Subcutaneous abdominal adipose tissue (tissue), 5 donors: Measurements from ENCODE around the gene ARHGAP19.

Source experiments
- H3K27ac ChIP-seq: one replicate; pipeline ENCODE4 v1.7.0; 2013; ENCODE audit warnings: low read depth, mild to moderate bottlenecking, inconsistent platforms, low read length, moderate library complexity
- H3K27me3 ChIP-seq, 5 donors: one replicate each; pipeline ENCODE4 v1.7.0; 2013; ENCODE audit warnings: low read length in 5 of 5, inconsistent platforms in 1 of 5; ENCODE audit not compliant: control insufficient read depth in 5 of 5, insufficient read depth in 4 of 5
- H3K36me3 ChIP-seq, 5 donors: one replicate each; pipeline ENCODE4 v1.7.0; 2013; ENCODE audit warnings: low read length in 5 of 5; ENCODE audit not compliant: control insufficient read depth in 5 of 5, insufficient read depth in 5 of 5
- H3K4me1 ChIP-seq, 5 donors: one replicate each; pipeline ENCODE4 v1.7.0; 2013; ENCODE audit warnings: low read length in 5 of 5, mild to moderate bottlenecking in 3 of 5, moderate library complexity in 1 of 5; ENCODE audit not compliant: control insufficient read depth in 5 of 5, insufficient read depth in 5 of 5
- H3K4me3 ChIP-seq, 5 donors: one replicate each; pipeline ENCODE4 v1.7.0; 2013; ENCODE audit warnings: low read length in 5 of 5, low read depth in 1 of 5
- H3K9ac ChIP-seq, 5 donors: one replicate each; pipeline ENCODE4 v1.7.0; 2013; ENCODE audit warnings: low read length in 5 of 5, mild to moderate bottlenecking in 4 of 5, moderate library complexity in 3 of 5
- H3K9me3 ChIP-seq, 5 donors: one replicate each; pipeline ENCODE4 v1.7.0; 2013; ENCODE audit warnings: low read length in 5 of 5; ENCODE audit not compliant: control insufficient read depth in 5 of 5
- donor health status: healthy.
- donor health status: healthy.
- donor health status: healthy.
- donor health status: healthy.
- donor health status: healthy.

Gene ARHGAP19

DNA sequence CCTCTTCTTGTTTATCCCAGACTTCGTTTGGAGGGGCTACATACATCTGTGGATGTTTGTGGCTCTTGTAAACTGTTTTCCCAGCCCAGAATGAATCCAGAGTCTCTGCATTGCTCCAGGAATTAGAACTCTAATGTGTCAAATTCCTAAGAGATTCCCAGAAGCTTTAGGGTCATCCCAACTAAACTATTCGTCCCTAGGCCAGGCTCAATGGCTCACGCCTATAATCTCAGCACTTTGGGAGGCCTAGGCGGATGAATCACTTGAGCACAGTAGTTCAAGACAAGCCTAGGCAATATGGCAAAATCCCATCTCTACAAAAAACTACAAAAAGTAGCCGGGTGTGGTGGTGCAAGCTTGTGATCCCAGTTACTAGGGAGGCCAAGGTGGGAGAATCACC is 28.5 kb downstream of the ARHGAP19 start:
- no peak overlapping the region for H3K9ac ChIP-seq
- H3K4me1 ChIP-seq: no peaks in the 10 kb centered on the region
- H3K36me3 ChIP-seq: peaks cover 0 to 15% (median 4%) of the 10 kb centered on the region in 5 donors
- H3K27ac ChIP-seq: no peak overlapping the region
- no peaks in the 10 kb centered on the region for H3K9me3 ChIP-seq
- H3K4me3 ChIP-seq: no peak overlapping the region
- no peaks in the 10 kb centered on the region for H3K27me3 ChIP-seq

DNA sequence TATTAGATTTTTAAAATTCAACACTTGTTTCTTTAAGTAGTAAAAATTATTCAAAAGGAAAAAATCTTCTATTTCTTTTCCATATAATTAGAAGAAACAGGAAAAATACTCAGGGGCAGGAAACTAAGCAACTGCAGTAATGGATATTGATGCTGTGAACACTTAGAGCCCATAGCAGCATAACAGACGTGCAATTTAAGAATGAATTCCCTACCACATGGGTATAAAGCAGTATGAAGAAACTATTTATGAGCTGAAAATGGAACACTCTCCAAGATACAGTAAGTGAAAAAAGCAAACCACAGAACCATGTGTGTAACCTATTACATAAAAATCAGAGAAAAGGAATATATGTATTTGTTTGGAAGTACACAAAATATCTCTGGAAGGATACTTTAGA is 30.8 kb downstream of the ARHGAP19 start:
- Histone ChIP-seq H3K9ac (no peak overlapping the region), H3K9me3 (no peaks in the 10 kb centered on the region), H3K4me3 (no peak overlapping the region), H3K27ac (no peak overlapping the region), H3K4me1 (no peaks in the 10 kb centered on the region), H3K27me3 (no peaks in the 10 kb centered on the region), H3K36me3 (peaks cover 0 to 21% (median 6%) of the 10 kb centered on the region in 5 donors)

DNA sequence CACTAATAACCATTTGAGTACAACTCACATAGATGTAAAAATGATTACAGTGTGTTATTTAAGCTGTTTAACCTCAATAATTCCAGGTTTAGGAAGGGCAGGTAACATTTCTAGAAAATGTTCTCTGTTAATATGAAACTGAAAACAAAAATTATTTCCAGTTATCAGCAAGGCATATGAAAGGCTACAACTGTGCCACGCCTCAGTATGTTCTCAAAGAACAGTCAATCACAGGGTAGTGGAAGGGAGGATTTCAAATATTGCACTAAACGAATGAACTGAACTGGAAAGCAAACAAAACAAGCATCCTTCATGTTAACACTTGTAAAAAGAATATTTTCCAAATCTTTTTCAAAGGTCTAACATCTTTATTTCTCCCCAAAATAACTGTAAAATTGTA is 31.3 kb downstream of the ARHGAP19 start:
- H3K4me1 ChIP-seq: no peaks in the 10 kb centered on the region
- H3K36me3 ChIP-seq: peaks cover 0 to 21% (median 6%) of the 10 kb centered on the region in 5 donors
- no peak overlapping the region for H3K27ac ChIP-seq
- no peaks in the 10 kb centered on the region for H3K9me3 ChIP-seq
- no peak overlapping the region for H3K4me3 ChIP-seq
- H3K27me3 ChIP-seq: no peaks in the 10 kb centered on the region
- H3K9ac ChIP-seq: no peak overlapping the region

DNA sequence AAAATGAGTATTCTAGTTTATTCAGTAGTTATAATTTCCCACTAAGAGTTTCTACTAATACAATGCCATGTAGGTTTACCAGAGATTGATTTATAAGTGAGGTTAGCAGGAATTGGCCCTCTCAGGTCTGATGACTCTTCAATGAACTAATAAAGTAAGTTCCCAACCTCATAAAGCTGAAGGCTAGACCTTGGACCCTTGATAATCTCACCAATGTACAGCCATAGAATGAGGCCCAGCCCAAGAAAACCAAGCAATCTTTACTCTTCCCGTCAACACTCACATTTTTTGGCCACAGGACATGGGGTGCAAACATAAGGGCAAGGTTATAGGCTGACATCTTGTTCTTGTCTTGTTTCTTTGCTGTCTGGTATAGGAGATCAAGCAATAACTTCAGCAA is 33.3 kb downstream of the ARHGAP19 start:
- Histone ChIP-seq H3K9ac (no peak overlapping the region), H3K9me3 (no peaks in the 10 kb centered on the region), H3K4me3 (no peak overlapping the region), H3K27ac (no peak overlapping the region), H3K4me1 (no peaks in the 10 kb centered on the region), H3K27me3 (no peaks in the 10 kb centered on the region), H3K36me3 (peaks cover 0 to 23% (median 10%) of the 10 kb centered on the region in 5 donors)

DNA sequence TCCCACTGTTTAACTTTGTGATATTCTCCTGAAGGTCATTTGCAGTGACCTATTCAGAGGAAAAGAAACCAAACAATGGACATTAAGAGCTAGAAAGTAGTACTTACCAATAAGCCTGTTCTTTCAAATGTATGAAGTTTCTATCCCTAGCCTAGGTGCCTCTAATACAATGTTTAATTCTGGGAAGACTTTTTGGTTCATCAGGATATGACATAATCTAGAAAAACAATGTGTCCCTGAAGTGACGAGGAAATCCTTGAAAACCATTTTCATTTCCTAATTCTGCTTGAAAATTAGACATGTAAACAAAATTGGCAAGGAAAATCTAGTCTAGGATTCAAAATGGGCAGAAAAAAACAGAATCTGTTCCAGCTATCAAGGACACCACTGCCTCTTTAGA is 36.1 kb downstream of the ARHGAP19 start:
- Histone ChIP-seq H3K9ac (no peak overlapping the region), H3K9me3 (no peaks in the 10 kb centered on the region), H3K27me3 (no peaks in the 10 kb centered on the region), H3K4me1 (no peaks in the 10 kb centered on the region), H3K4me3 (no peak overlapping the region), H3K36me3 (peaks cover 4 to 19% (median 7%) of the 10 kb centered on the region in 5 donors), H3K27ac (no peak overlapping the region)

DNA sequence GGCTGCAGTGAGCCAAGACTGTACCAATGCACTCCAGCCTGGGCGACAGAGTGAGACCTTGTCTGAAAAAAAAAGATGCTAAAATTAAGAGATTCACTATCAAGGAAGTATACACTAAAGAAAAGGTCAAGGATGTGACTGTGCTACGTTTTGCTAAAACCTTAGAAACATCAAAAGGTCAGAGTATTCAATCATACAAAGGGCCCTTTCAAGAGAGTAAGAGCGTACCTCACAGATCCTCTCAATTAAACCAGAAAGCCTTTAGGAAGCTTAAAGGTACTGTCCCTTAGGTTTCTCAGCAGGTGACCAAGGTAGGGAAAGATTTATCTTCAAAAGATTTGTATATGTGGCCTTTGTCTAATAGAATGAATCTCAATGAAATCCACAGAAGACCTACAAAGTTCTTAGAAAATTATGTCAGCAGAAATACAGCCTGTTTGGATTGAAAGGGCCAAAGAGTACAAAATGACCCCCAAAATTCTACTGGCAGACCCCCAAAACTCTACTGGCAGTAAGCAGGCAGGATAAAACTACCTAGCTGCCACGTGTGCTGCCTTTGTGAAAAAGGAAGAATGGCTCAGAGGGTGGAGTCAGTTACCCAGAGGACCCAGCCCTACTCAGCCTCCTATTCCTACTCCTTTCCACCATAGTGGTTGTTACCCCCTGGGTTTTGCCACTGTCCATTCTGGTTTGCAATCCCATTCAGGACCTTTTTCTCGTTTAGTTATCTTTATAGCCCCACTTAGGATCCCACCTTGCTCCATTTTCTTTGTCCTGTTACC is 36.7 kb downstream of the ARHGAP19 start:
- H3K27me3 ChIP-seq: no peaks in the 10 kb centered on the region
- H3K27ac ChIP-seq: no peak overlapping the region
- H3K9ac ChIP-seq: no peak overlapping the region
- H3K4me1 ChIP-seq: no peaks in the 10 kb centered on the region
- H3K36me3 ChIP-seq: peaks cover 4 to 19% (median 7%) of the 10 kb centered on the region in 5 donors
- no peak overlapping the region for H3K4me3 ChIP-seq
- H3K9me3 ChIP-seq: no peaks in the 10 kb centered on the region

DNA sequence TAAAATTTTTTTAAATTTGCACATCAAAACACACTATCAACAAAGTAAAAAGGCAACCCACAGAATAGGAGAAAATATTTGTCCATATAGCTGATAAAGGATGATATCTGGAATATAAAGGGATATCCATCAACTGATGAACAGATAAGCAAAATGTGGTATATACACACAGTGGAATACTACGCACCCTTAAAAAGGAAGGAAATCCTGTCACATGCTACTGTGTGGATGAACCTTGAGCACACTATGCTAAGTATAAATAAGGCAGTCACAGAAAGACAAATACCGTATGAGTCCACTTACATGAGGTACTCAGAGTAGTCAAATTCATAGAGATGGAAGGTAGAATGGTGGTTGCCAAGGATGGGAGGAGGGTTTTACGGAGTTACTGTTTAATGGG is 37.7 kb downstream of the ARHGAP19 start:
- Histone ChIP-seq H3K9me3 (no peaks in the 10 kb centered on the region), H3K36me3 (peaks cover 5 to 19% (median 7%) of the 10 kb centered on the region in 5 donors), H3K4me1 (no peaks in the 10 kb centered on the region), H3K9ac (no peak overlapping the region), H3K27ac (no peak overlapping the region), H3K27me3 (no peaks in the 10 kb centered on the region), H3K4me3 (no peak overlapping the region)

DNA sequence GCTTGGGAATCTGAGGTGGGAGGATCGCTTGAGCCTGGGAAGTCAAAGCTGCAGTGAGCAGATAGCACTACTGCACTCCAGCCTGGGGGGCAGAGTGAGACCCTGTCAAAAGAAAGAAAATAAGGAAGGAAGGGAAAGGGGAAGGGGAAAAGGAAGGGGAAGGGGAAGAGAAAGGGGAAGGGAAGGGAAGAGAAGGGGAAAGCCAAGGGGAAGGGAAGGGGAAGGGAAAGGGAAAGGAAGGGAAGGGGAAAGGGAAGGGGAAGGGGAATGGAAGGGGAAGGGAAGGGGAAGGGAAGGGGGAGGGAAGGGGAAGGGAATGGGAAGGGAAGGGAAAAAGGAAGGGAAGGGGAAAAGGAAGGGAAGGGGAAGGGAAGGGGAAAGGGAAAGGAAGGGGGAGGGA is 41.5 kb downstream of the ARHGAP19 start:
- Histone ChIP-seq H3K27ac (no peak overlapping the region), H3K4me1 (no peaks in the 10 kb centered on the region), H3K9ac (no peak overlapping the region), H3K27me3 (no peaks in the 10 kb centered on the region), H3K9me3 (no peaks in the 10 kb centered on the region), H3K4me3 (no peak overlapping the region), H3K36me3 (peaks cover 3 to 10% (median 8%) of the 10 kb centered on the region in 5 donors)

DNA sequence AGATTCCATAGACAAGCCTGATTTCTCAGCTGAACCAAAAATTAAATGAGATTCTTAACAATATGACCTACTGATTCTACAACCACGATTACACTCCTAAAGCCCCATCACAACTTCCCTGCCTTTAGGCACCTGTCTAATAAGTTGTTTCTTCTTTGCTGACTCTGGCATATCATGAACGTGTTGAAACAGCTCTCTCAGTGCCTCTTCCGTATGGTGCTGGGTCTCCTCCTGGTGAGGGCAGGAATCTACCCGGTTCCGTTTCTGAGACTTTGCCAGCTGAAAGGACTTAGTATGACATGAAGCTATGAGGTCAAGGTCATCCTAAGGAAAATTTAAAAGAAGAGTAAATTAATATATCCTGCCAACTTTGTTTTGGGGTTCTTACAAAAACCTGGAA is 48.6 kb downstream of the ARHGAP19 start:
- no peaks in the 10 kb centered on the region for H3K9me3 ChIP-seq
- peaks cover 4 to 28% (median 17%) of the 10 kb centered on the region in 5 donors for H3K36me3 ChIP-seq

DNA sequence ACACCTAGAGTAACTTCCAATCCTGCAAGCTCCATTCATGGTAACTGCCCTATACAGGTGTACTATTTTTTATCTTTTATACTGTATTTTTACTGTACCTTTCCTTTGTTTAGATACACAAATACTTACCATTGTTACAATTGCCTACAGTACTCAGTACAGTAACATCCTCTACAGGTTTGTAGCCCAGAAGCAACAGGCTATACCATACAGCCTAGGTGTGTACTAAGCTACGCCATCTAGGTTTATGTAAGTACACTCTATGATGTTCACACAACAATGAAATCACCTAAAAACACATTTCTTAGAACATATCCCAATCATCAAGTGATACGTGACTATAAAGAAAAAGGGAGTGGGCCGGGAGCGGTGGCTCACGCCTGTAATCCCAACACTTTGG is 53.6 kb downstream of the ARHGAP19 start:
- no peak overlapping the region for H3K9ac ChIP-seq
- H3K27ac ChIP-seq: no peak overlapping the region
- H3K4me3 ChIP-seq: no peak overlapping the region
- H3K36me3 ChIP-seq: peaks cover 3 to 20% (median 11%) of the 10 kb centered on the region in 5 donors
- H3K4me1 ChIP-seq: no peaks in the 10 kb centered on the region
- no peaks in the 10 kb centered on the region for H3K27me3 ChIP-seq
- no peaks in the 10 kb centered on the region for H3K9me3 ChIP-seq

More for the DNA sequence above, 48.6 kb downstream of the ARHGAP19 start:
- Histone ChIP-seq H3K4me3 (no peak overlapping the region), H3K9ac (no peak overlapping the region), H3K4me1 (no peaks in the 10 kb centered on the region), H3K27me3 (no peaks in the 10 kb centered on the region), H3K27ac (no peak overlapping the region)
